Prostate gland (tissue), 2 donors: ENCODE data around the gene ITLN2. TPM values are rescaled to one million over a fixed set of nuclear protein-coding genes. Genes with fewer than 3 reads are reported as not detected.

Experiments
- DNase-seq: peaks from one replicate; pipeline ENCODE4 v3.0.0-alpha.2; 2019; ENCODE audit warnings: low spot score
- H3K27ac ChIP-seq, 2 donors: fragments of 200-600 bp; sonication (generic); 2 replicates each; pipeline ENCODE4 v1.5.1; 2017 to 2019
- H3K27me3 ChIP-seq: fragments of 200-600 bp; sonication (generic); replicated peaks from 2 replicates; pipeline ENCODE4 v1.5.1; 2019; ENCODE audit not compliant: insufficient read depth
- H3K36me3 ChIP-seq, 2 donors: fragments of 200-600 bp; sonication (generic); 1 replicate in 1 of 2; 2 replicates in 1 of 2; pipeline versions ENCODE4 v1.5.1 to v1.8.1; 2017 to 2019
- H3K4me1 ChIP-seq: fragments of 200-600 bp; sonication (generic); replicated peaks from 2 replicates; pipeline ENCODE4 v1.5.1; 2019
- H3K4me3 ChIP-seq, 2 donors: fragments of 200-600 bp; sonication (generic); 2 replicates each; pipeline ENCODE4 v1.5.1; 2017 to 2019
- H3K9me3 ChIP-seq: fragments of 200-600 bp; sonication (generic); 2 replicates; pipeline ENCODE4 v1.5.1; 2017
- POLR2A ChIP-seq: fragments of 450-650 bp; IDR thresholded peaks from one replicate; pipeline ENCODE4 v1.6.1; 2016; ENCODE audit warnings: antibody characterized with exemption, mild to moderate bottlenecking
- POLR2AphosphoS5 ChIP-seq: sonication (generic); formaldehyde crosslinking; IDR thresholded peaks from one replicate; pipeline ENCODE4 v1.6.1; 2017; ENCODE audit warnings: antibody characterized with exemption
- WGBS: methylation state at CpG from one replicate; pipeline ENCODE4 v1.1.5; 2018; 5-methylcytosine and 5-hydroxymethylcytosine counted together
- intact Hi-C: fragments of 100-400 bp; cut with DNase I; formaldehyde crosslinking; loops from one replicate; pipeline ENCODE4 v1.14.2; 2022
- total RNA-seq, 2 donors: library from RNA; depleted of rRNA; stranded (reverse); fragments of >200 nt; gene quantifications; one replicate each; pipeline ENCODE4 v1.1.0, GENCODE V29; 2016
- TF ChIP-seq, protein P1 (sequence below), 4 experiments: fragments of 200-600 bp in 2 of 4; fragments of 450-650 bp in 2 of 4; sonication (generic) in 2 of 4; IDR thresholded peaks; 1 replicate in 3 of 4; 2 replicates in 1 of 4; pipeline ENCODE4 v1.5.1; 2016 to 2019; ENCODE audit warnings: antibody characterized with exemption in 4 of 4, mild to moderate bottlenecking in 2 of 4, moderate library complexity in 2 of 4

ITLN2 gene
- total RNA-seq, 2 donors from 2014 or later = 0.82 to 2.4 TPM

DNA sequence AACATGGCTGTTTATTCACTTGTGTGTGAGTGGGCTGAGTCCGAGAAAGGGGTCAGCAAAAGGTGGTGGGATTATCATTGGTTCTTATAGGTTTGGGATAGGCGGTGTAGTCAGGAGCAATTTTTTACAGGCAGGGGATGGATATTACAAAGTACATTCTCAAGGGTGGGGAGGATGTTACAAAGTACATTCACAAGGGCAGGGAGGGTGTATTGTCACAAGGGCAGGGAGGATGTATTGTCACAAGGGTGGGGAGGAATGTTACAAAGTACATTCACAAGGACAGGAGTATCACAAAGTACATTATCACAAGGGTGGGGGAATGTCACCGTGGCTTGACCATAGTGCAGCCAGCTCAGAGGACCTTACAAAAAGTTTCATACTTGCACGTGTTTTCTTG lies 31.1 kb upstream of the ITLN2 start:
- no peaks in the 10 kb centered on the region for H3K9me3 ChIP-seq
- no peaks in the 10 kb centered on the region for H3K36me3 ChIP-seq
- 91% methylated on average over 4 of the region's 4 CpGs for WGBS
- no peaks in the 10 kb centered on the region for H3K4me1 ChIP-seq
- H3K27me3 ChIP-seq = no peaks in the 10 kb centered on the region
- TF ChIP-seq, protein P1, sequence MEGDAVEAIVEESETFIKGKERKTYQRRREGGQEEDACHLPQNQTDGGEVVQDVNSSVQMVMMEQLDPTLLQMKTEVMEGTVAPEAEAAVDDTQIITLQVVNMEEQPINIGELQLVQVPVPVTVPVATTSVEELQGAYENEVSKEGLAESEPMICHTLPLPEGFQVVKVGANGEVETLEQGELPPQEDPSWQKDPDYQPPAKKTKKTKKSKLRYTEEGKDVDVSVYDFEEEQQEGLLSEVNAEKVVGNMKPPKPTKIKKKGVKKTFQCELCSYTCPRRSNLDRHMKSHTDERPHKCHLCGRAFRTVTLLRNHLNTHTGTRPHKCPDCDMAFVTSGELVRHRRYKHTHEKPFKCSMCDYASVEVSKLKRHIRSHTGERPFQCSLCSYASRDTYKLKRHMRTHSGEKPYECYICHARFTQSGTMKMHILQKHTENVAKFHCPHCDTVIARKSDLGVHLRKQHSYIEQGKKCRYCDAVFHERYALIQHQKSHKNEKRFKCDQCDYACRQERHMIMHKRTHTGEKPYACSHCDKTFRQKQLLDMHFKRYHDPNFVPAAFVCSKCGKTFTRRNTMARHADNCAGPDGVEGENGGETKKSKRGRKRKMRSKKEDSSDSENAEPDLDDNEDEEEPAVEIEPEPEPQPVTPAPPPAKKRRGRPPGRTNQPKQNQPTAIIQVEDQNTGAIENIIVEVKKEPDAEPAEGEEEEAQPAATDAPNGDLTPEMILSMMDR (IDR thresholded peaks at IDR 0.05) = no peak
- TF ChIP-seq POLR2AphosphoS5 = no peak
- no peak for TF ChIP-seq POLR2A
- H3K27ac ChIP-seq = no peak overlapping the region
- intact Hi-C loops = no loop called here
- H3K4me3 ChIP-seq = no peak overlapping the region
- DNase-seq = no peak

DNA sequence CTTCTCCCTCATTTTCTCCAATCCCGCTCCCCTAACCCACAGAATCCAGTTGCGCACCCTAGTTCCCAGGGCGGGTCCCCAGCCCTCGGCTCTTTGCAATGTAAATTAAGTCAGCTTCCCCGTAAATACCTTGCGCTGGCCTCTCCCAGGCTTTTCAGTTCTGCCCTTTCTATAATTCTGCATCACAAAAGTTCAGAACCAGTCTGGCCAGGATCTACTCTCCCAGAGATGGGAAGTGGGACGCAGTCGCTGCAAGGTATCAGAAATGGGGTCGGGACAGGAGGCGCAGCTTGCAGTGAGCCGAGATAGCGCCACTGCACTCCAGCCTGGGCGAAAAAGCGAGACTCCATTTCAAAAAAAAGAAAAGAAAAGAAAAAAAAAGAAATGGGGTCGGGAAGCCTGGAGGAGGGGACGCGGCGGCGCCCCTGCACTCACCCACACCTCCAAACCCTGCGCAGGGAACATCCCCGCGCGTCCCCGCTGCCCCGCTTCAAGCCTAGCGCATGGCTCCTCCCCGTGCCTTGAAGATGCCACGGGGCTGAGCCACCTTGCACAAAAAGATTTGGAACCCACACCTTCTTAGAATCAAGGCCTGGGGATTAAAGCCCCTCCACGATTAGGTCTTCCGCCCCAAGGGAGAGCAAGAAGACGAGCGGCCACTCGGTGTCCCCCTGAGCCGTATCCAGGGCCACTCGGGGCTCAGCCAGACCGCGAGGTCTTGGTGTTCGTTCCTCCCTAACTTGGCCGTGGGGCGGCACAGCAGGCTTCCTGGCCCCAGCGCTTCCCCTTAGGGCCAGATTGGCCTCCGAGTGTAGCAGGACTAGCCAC lies 27.2 kb upstream of the ITLN2 start:
- H3K4me3 ChIP-seq = no peak overlapping the region
- DNase-seq = no peak

DNA sequence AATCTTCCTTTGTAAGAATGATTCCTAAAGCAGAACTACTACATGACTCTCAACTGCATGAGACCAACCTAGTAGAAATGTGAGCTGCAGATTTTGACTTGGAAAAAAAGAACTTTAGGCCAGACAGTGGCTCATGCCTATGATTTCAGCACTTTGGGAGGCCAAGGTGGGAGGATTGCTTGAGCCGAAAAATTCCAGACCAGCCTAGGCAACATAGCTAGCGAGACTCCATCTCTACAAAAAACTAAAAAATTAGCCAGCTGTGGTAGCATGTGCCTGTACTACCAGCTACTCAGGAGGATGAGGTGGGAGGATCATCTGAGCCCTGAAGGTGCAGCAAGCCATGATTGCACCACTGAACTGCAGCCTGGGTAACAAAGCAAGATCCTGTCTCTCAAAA lies 24.7 kb upstream of the ITLN2 start:
- Histone ChIP-seq H3K27ac (no peak overlapping the region), H3K4me1 (no peaks in the 10 kb centered on the region), H3K27me3 (no peaks in the 10 kb centered on the region), H3K9me3 (no peaks in the 10 kb centered on the region), H3K4me3 (no peak overlapping the region), H3K36me3 (no peaks in the 10 kb centered on the region)
- intact Hi-C loops = no loop called here
- DNase-seq = no peak
- WGBS = 91% methylated on average over 2 of the region's 2 CpGs
- no peak for TF ChIP-seq POLR2A
- no peak for TF ChIP-seq POLR2AphosphoS5
- TF ChIP-seq, protein P1 (IDR thresholded peaks at IDR 0.05) = no peak

More for the DNA sequence above, 27.2 kb upstream of the ITLN2 start:
- H3K27ac ChIP-seq = no peak overlapping the region
- intact Hi-C loops = no loop called here
- no peaks in the 10 kb centered on the region for H3K9me3 ChIP-seq
- 5% methylated on average over 42 of the region's 42 CpGs for WGBS
- no peaks in the 10 kb centered on the region for H3K36me3 ChIP-seq
- TF ChIP-seq POLR2A = no peak
- TF ChIP-seq POLR2AphosphoS5 = no peak
- TF ChIP-seq, protein P1 (IDR thresholded peaks at IDR 0.05) = no peak
- H3K4me1 ChIP-seq = no peaks in the 10 kb centered on the region
- no peaks in the 10 kb centered on the region for H3K27me3 ChIP-seq

DNA sequence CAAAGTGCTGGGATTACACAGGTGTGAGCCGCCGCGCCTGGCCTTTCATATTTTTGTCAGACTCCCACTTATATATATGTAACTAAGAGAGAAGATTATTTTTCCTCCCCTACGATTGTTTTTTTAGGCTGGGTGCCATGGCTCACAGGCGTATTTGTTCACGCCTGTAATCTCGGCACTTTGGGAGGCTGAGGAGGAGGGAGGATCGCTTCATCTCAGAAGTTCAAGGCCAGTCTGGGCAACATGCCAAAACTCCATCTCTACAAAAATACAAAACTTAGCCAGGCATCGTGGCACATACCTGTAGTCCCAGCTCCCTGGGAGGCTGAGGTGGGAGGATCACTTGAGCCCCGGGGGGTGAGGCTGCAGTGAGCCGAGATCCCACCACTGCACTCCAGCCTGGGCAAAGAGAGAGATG lies 23.9 kb upstream of the ITLN2 start:
- TF ChIP-seq POLR2A (no peak), POLR2AphosphoS5 (no peak)
- TF ChIP-seq, protein P1 (IDR thresholded peaks at IDR 0.05) = no peak
- H3K36me3 ChIP-seq = no peaks in the 10 kb centered on the region
- intact Hi-C loops = no loop called here
- DNase-seq = no peak
- H3K4me3 ChIP-seq = no peak overlapping the region
- H3K27ac ChIP-seq = no peak overlapping the region
- WGBS = 42% methylated on average over 11 of the region's 11 CpGs
- no peaks in the 10 kb centered on the region for H3K27me3 ChIP-seq
- no peaks in the 10 kb centered on the region for H3K4me1 ChIP-seq
- no peaks in the 10 kb centered on the region for H3K9me3 ChIP-seq

DNA sequence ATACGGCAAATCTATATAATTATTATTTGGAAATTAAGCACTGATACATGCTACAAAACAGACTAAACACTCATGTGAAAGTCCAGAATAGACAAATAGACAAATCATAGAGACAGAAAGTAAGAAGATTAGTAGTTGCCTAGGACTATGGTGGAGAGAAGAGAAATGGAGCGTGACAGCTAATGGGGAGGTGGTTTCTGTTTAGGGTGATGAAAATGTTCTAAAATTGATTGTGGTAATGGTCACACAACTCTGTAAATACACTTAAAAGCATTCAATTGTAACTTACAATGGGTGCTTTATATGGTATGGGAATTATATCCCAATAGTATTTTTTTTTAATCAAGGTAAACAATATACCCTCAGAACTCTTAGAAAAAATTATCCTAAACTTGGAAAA lies 20.4 kb upstream of the ITLN2 start:
- DNase-seq = no peak
- 90% methylated on average over 2 of the region's 2 CpGs for WGBS
- Histone ChIP-seq H3K27ac (no peak overlapping the region), H3K27me3 (no peaks in the 10 kb centered on the region), H3K4me3 (no peak overlapping the region), H3K9me3 (no peaks in the 10 kb centered on the region), H3K4me1 (no peaks in the 10 kb centered on the region), H3K36me3 (no peaks in the 10 kb centered on the region)
- TF ChIP-seq, protein P1 (IDR thresholded peaks at IDR 0.05) = no peak
- TF ChIP-seq POLR2AphosphoS5 (no peak), POLR2A (no peak)
- intact Hi-C loops = no loop called here
